Measurements from ENCODE around the gene FAIM2.

FAIM2 gene

DNA sequence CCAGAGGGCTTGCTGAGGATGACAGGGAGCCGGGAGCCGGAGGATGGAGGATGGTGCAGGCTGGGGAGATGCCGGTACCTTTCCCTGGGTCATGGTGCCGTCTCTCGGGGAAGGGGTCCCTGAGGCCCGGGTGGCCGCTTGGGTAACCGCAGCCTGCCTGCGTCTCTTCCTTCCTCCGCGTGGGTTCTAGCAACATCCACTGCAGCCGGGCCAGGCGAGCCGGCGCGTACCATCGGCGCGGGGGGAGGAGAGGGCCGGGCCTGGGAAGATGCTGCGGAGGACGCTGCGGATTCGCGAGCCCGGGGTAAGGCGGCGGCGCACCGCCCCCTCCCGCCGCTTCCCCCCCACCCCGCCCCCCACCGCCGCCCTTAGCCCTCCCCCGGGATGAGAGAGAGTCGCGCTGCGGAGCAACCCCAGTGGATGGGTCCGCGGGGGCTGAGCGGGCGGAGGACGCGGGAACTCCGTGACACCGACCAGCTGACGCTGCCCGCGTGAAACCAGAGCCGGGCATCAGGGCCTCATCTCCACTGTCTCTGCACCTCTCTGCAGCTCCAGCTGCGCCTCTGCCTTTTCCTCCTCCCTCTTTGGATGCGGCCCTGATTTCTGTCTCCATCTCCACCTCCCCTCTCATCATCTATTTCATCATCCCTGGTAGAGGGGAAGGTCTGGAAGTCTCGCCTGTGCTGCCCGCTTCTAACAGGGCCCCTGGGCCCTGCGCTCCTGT, at the start of gene FAIM2:
Gene FAIM2 (minus strand): TSS at position 201 of the 724 bp plus-strand sequence. CDS start 108 bp downstream, at position 93.
- no peaks in the 10 kb centered on the region for H3K36me3 ChIP-seq (ENCODE audit: insufficient read depth, low read length)
- peaks cover 15% of the 10 kb centered on the region for H3K4me1 ChIP-seq (ENCODE audit: insufficient read depth, low read length)
- H3K9ac ChIP-seq (ENCODE audit: low read depth, low read length), result peak within 1 kb of the TSS; percentile 15; the same call in 1 of the 2 replicates
- no peak for TF ChIP-seq EZH2 (IDR thresholded peaks at IDR 0.05; ENCODE audit: borderline replicate concordance, low read depth, low read length, severe bottlenecking)
- TF ChIP-seq, protein P1, sequence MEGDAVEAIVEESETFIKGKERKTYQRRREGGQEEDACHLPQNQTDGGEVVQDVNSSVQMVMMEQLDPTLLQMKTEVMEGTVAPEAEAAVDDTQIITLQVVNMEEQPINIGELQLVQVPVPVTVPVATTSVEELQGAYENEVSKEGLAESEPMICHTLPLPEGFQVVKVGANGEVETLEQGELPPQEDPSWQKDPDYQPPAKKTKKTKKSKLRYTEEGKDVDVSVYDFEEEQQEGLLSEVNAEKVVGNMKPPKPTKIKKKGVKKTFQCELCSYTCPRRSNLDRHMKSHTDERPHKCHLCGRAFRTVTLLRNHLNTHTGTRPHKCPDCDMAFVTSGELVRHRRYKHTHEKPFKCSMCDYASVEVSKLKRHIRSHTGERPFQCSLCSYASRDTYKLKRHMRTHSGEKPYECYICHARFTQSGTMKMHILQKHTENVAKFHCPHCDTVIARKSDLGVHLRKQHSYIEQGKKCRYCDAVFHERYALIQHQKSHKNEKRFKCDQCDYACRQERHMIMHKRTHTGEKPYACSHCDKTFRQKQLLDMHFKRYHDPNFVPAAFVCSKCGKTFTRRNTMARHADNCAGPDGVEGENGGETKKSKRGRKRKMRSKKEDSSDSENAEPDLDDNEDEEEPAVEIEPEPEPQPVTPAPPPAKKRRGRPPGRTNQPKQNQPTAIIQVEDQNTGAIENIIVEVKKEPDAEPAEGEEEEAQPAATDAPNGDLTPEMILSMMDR (IDR thresholded peaks at IDR 0.05; ENCODE audit: borderline replicate concordance, extremely low read depth, low read length, poor library complexity, severe bottlenecking), result no peak
- peak within 1 kb of the TSS; percentile 62 for H3K4me2 ChIP-seq (ENCODE audit: insufficient read depth, low read length)
- H3K4me3 ChIP-seq (ENCODE audit: low read depth in 1 of 2, low read length in 2 of 2), result peak within 1 kb of the TSS in 1 of 2 experiments; percentile 50; a peak in 2 of 4 replicates
- H3K27ac ChIP-seq (ENCODE audit: low read length), result no peak within 1 kb of the TSS
- H3K9me3 ChIP-seq (ENCODE audit: insufficient read depth, low read length, severe bottlenecking), result no peaks in the 10 kb centered on the region
- peak within 1 kb of the TSS; percentile 50; the same call in 1 of the 2 replicates for H2AFZ ChIP-seq (ENCODE audit: low read depth, low read length)
- peaks cover 20% of the 10 kb centered on the region for H3K27me3 ChIP-seq (ENCODE audit: insufficient read depth, low read length, poor library complexity)
- no peaks in the 10 kb centered on the region for H3K79me2 ChIP-seq (ENCODE audit: insufficient read depth, low read length)
- DNase-seq (peak; percentile 74), ATAC-seq (ENCODE audit: insufficient read depth, low read depth) (peak; percentile 86)
- H4K20me1 ChIP-seq (ENCODE audit: insufficient read depth, low read length), result no peaks in the 10 kb centered on the region

DNA sequence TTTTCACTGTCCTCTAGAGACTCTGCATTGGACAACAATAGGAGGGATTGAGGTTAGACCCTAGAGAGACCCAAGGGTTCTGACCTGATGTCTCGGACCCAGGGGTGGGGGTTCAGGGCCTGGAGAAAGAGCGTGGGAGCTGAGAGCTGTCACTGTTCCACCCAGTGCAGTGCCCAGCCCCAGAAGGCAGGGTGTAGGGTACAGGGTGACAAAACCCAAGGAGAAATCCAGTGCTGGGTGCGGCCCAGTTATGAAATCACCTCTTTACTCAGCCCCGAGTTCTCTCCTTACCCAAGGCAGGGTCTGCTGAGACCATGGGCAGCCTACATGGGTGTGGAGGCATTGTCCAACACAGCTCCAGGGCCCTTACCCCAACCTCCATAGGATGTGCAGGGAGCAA, 49.5 kb upstream of the FAIM2 start:
- H3K4me2 ChIP-seq (ENCODE audit: insufficient read depth, low read length), result no peak overlapping the region
- H3K27me3 ChIP-seq (ENCODE audit: insufficient read depth, low read length, poor library complexity), result no peaks in the 10 kb centered on the region
- H3K79me2 ChIP-seq (ENCODE audit: insufficient read depth, low read length), result no peaks in the 10 kb centered on the region
- no peak overlapping the region for H3K4me3 ChIP-seq (ENCODE audit: low read depth in 1 of 2, low read length in 2 of 2)
- H3K4me1 ChIP-seq (ENCODE audit: insufficient read depth, low read length), result no peaks in the 10 kb centered on the region
- ATAC-seq (ENCODE audit: insufficient read depth, low read depth) (no peak), DNase-seq (no peak)
- H3K9ac ChIP-seq (ENCODE audit: low read depth, low read length), result no peak overlapping the region
- TF ChIP-seq, protein P1 (IDR thresholded peaks at IDR 0.05; ENCODE audit: borderline replicate concordance, extremely low read depth, low read length, poor library complexity, severe bottlenecking), result no peak
- no peak for TF ChIP-seq EZH2 (IDR thresholded peaks at IDR 0.05; ENCODE audit: borderline replicate concordance, low read depth, low read length, severe bottlenecking)
- no peak overlapping the region for H3K27ac ChIP-seq (ENCODE audit: low read length)
- H3K36me3 ChIP-seq (ENCODE audit: insufficient read depth, low read length), result no peaks in the 10 kb centered on the region
- no peak overlapping the region for H2AFZ ChIP-seq (ENCODE audit: low read depth, low read length)
- no peaks in the 10 kb centered on the region for H4K20me1 ChIP-seq (ENCODE audit: insufficient read depth, low read length)
- no peaks in the 10 kb centered on the region for H3K9me3 ChIP-seq (ENCODE audit: insufficient read depth, low read length, severe bottlenecking)

DNA sequence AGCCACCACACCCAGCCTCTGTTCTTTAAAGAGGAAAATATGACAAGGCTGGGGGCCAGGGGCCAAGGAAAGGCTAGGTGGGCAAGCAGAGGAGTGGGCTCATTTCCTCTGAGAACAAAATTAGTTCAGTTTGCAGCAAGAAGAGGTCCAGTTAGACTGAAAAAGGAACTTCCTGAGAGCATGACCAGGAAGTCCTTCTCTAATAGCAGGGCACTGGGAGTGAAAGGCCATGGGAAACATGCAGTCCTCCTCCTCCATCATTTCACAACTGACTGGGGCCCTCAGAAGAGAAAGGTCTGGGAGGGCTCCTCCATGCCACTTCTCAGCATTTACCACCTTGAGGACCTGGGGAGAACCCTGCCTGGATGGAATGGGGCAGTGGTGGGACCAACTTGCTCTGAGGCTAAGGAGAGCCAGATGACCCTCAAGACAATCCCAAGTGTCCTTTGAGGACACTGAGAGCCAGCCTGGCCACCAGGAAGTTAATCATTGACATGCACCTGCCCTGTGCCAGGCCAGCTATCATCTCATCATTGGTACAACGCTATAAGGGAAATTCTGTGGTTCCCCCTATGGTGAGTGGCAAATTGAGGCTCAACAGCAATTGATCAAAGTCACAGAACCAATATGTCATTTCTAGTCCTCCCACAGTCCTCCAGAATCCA, 48.8 kb upstream of the FAIM2 start:
- Histone ChIP-seq H3K9me3 (ENCODE audit: insufficient read depth, low read length, severe bottlenecking) (no peaks in the 10 kb centered on the region), H3K9ac (ENCODE audit: low read depth, low read length) (no peak overlapping the region), H2AFZ (ENCODE audit: low read depth, low read length) (no peak overlapping the region), H3K79me2 (ENCODE audit: insufficient read depth, low read length) (no peaks in the 10 kb centered on the region), H3K4me2 (ENCODE audit: insufficient read depth, low read length) (no peak overlapping the region), H4K20me1 (ENCODE audit: insufficient read depth, low read length) (no peaks in the 10 kb centered on the region), H3K27me3 (ENCODE audit: insufficient read depth, low read length, poor library complexity) (no peaks in the 10 kb centered on the region), H3K36me3 (ENCODE audit: insufficient read depth, low read length) (no peaks in the 10 kb centered on the region), H3K27ac (ENCODE audit: low read length) (no peak overlapping the region), H3K4me1 (ENCODE audit: insufficient read depth, low read length) (no peaks in the 10 kb centered on the region), H3K4me3 (ENCODE audit: low read depth in 1 of 2, low read length in 2 of 2) (no peak overlapping the region)
- ATAC-seq (ENCODE audit: insufficient read depth, low read depth) (no peak), DNase-seq (no peak)
- TF ChIP-seq, protein P1 (IDR thresholded peaks at IDR 0.05; ENCODE audit: borderline replicate concordance, extremely low read depth, low read length, poor library complexity, severe bottlenecking), result no peak
- no peak for TF ChIP-seq EZH2 (IDR thresholded peaks at IDR 0.05; ENCODE audit: borderline replicate concordance, low read depth, low read length, severe bottlenecking)
